SK-N-MC (cell line): Measurements from ENCODE around the gene MEI4.

ENCODE experiments used
- EZH2 ChIP-seq: fragments of 200-600 bp; sonication (generic); IDR thresholded peaks from one replicate; pipeline ENCODE4 v1.6.1; 2017; ENCODE audit warnings: antibody characterized with exemption
- POLR2AphosphoS5 ChIP-seq: IDR thresholded peaks from 2 replicates; pipeline ENCODE4 v1.6.1; 2012; ENCODE audit warnings: mild to moderate bottlenecking, low read depth, low read length, borderline replicate concordance

DNA sequence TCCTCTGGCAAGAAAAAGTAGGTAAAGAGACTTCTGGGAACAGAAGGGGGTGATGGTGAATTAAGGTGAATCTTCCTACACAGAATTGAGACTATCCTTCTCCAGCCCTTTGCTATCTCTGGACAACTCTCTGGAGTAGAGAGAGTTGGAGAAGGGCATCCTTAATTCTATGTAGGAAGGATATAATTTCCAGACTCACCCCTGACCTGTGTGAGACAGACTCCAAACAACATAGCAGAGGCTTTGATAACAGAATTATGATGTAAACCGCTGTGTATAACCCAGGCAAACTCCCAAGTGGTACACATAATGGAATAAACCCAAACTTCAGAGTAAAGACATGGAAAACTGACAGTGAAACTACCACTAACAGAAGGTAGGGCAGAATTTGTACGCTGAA is 186.5 kb downstream of the MEI4 start:
- TF ChIP-seq EZH2: no peak
- TF ChIP-seq POLR2AphosphoS5: no peak
